ENCODE results near the gene ADCY1. TPM values are rescaled to one million over a fixed set of nuclear protein-coding genes. Genes with fewer than 3 reads are reported as not detected.

The ADCY1 gene
- total RNA-seq, 1 donor from 2014 or later: 6.6 TPM

DNA sequence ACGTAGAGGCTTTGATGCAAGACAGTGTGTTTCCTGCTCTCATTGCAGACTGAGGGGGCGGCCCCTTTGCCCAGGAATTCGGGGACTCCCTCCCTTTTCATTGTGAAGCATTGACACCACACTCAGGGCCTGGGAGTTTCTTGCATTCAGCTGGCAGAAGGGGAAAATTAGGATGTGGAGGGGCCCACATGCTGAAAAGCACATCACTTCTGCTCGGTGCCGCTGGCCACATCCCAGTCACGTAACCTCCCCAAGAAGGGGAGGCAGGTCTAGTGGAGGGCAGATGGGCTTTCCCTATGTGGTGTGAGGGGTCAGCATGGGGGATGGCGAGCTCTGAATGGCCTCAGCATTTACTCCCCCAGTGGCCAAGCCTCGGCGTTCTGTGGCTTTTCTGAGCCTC, 47.9 kb downstream of the ADCY1 start:
- TF ChIP-seq, protein P1, sequence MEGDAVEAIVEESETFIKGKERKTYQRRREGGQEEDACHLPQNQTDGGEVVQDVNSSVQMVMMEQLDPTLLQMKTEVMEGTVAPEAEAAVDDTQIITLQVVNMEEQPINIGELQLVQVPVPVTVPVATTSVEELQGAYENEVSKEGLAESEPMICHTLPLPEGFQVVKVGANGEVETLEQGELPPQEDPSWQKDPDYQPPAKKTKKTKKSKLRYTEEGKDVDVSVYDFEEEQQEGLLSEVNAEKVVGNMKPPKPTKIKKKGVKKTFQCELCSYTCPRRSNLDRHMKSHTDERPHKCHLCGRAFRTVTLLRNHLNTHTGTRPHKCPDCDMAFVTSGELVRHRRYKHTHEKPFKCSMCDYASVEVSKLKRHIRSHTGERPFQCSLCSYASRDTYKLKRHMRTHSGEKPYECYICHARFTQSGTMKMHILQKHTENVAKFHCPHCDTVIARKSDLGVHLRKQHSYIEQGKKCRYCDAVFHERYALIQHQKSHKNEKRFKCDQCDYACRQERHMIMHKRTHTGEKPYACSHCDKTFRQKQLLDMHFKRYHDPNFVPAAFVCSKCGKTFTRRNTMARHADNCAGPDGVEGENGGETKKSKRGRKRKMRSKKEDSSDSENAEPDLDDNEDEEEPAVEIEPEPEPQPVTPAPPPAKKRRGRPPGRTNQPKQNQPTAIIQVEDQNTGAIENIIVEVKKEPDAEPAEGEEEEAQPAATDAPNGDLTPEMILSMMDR (IDR thresholded peaks at IDR 0.05; ENCODE audit: insufficient read depth, low read length, poor library complexity, severe bottlenecking): no peak
- H3K27me3 ChIP-seq (ENCODE audit: control insufficient read depth, insufficient read depth, low read length): no peaks in the 10 kb centered on the region
- no peak for DNase-seq (ENCODE audit: low read depth)
- no peak overlapping the region for H3K4me3 ChIP-seq (ENCODE audit: low read depth, low read length)
- no peaks in the 10 kb centered on the region for H3K36me3 ChIP-seq (ENCODE audit: control insufficient read depth, insufficient read depth, low read length)

DNA sequence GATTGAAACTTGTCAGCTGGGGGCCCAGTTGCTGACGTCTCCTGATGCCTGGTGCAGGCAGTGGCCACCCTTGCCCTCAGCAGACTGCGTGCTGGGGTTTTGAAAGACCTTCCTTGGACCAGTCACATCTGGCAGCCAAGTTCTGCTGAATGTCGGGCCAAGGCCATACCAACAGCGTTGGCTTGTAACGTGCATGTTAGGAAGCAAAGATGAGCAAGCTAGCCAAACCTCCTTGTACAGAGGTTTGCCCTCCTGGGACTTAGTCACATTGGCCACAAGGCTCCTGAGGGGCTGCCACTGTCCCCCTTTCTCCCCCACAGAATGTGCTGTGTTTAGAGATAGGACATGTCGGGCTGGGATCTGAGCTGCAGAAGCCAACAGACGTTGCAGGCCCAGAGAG, 49.0 kb downstream of the ADCY1 start:
- Histone ChIP-seq H3K36me3 (ENCODE audit: control insufficient read depth, insufficient read depth, low read length) (no peaks in the 10 kb centered on the region), H3K4me3 (ENCODE audit: low read depth, low read length) (no peak overlapping the region), H3K27me3 (ENCODE audit: control insufficient read depth, insufficient read depth, low read length) (no peaks in the 10 kb centered on the region)
- DNase-seq (ENCODE audit: low read depth): no peak
- TF ChIP-seq, protein P1 (IDR thresholded peaks at IDR 0.05; ENCODE audit: insufficient read depth, low read length, poor library complexity, severe bottlenecking): no peak

DNA sequence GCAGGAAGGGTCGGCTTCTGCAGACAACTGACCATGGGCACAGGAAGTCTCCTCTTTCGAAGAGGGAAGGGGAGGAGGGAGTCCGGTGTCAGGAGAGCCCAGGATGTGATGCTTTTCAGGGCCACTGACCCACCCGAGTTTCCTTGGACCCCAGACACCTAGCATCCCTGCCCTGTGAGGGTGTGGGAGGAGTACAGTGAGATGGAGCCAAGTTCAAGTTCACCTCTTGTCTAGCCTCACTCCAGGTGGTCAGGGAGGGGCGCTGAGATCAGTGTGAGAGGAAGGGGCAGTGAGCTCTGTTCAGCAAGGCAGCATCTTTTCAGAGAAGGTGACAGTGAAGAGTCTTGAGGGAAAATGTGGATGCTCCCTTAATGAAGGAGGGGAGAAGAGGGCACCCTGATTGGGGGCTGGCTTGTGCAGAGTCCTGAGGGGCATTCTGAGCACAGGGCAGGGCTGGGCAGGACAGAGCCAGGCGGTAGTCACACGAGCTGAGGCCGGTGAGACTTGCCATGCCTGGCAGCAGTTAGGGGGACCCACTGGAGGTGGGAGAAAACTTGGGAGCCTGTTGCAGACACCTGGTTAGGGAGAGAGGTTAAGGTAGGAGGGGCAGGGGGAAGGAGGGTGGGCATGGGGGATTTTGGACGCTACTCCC, 49.7 kb downstream of the ADCY1 start:
- Histone ChIP-seq H3K4me3 (ENCODE audit: low read depth, low read length) (no peak overlapping the region), H3K27me3 (ENCODE audit: control insufficient read depth, insufficient read depth, low read length) (no peaks in the 10 kb centered on the region), H3K36me3 (ENCODE audit: control insufficient read depth, insufficient read depth, low read length) (no peaks in the 10 kb centered on the region)
- no peak for DNase-seq (ENCODE audit: low read depth)
- TF ChIP-seq, protein P1 (IDR thresholded peaks at IDR 0.05; ENCODE audit: insufficient read depth, low read length, poor library complexity, severe bottlenecking): no peak

DNA sequence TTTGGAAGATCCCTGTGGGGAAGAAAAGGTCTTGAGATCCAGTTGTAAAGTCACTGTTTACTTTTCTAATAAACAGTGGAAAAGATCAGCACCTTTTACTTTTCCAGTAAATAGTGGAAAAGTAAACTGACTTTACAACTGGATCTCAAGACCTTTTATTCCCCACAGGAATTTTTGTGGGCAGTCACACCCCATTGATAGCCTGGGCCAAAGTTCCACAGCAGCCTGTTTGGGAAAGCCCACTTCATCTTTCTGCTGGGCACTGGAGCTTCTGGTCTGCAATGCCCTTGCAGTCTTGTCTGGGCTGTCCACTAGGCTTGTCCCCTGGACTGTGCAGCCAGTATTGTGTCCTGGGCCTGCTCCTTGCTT, 50.2 kb downstream of the ADCY1 start:
- Histone ChIP-seq H3K27me3 (ENCODE audit: control insufficient read depth, insufficient read depth, low read length) (no peaks in the 10 kb centered on the region), H3K4me3 (ENCODE audit: low read depth, low read length) (no peak overlapping the region), H3K36me3 (ENCODE audit: control insufficient read depth, insufficient read depth, low read length) (no peaks in the 10 kb centered on the region)
- DNase-seq (ENCODE audit: low read depth): no peak
- TF ChIP-seq, protein P1 (IDR thresholded peaks at IDR 0.05; ENCODE audit: insufficient read depth, low read length, poor library complexity, severe bottlenecking): no peak

DNA sequence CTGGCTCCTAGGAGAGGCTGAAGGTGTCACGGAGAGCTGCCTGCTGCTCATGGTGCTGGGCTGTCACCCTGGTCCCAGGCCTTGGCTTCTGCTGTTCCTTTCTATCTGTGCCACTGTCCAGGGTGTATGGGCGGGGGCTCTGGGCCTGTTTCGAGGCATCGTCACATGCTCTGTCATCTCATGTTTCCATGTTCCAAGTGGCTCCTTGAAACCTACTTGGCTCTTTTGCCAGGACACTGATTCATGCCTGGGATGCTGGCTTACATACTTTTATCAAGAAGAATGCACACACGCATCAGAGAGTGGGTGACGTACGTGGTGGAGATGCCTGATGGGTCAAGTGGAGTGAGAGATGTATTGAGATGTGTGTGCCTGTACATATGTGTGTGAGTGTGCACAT, 50.9 kb downstream of the ADCY1 start:
- TF ChIP-seq, protein P1 (IDR thresholded peaks at IDR 0.05; ENCODE audit: insufficient read depth, low read length, poor library complexity, severe bottlenecking): no peak
- H3K27me3 ChIP-seq (ENCODE audit: control insufficient read depth, insufficient read depth, low read length): no peaks in the 10 kb centered on the region
- no peak for DNase-seq (ENCODE audit: low read depth)
- no peaks in the 10 kb centered on the region for H3K36me3 ChIP-seq (ENCODE audit: control insufficient read depth, insufficient read depth, low read length)
- H3K4me3 ChIP-seq (ENCODE audit: low read depth, low read length): no peak overlapping the region
